NOMO-1 treated with dmso at 0.1 percent for 144 hours (cell line): ENCODE measurements around the gene PPP1R9B.

Source experiments
- DNase-seq: peaks from one replicate; lab custom pipeline; 2025; ENCODE audit not compliant: unreplicated experiment; lab: John Stamatoyannopoulos, UW

Gene PPP1R9B

DNA sequence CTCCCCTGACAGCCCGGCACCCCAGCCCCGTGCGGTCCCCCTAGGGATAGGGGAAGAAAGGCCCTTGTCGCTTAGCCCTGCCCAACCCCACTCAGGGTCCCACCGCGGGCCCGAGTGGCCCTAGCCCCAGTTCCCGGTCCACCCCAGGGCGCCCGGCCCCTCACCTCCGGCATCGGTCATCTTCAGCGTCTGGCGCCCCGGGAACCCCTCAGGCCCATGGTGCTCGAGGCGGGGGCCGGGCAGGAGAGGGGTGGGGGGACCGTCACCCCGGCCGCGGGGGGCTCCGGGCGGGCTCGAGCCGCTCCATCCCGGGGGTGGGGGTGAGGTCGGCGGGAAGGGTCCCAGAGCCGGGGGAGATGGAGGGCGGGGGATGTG is 21.1 kb downstream of the PPP1R9B start:
- DNase-seq, result no peak

DNA sequence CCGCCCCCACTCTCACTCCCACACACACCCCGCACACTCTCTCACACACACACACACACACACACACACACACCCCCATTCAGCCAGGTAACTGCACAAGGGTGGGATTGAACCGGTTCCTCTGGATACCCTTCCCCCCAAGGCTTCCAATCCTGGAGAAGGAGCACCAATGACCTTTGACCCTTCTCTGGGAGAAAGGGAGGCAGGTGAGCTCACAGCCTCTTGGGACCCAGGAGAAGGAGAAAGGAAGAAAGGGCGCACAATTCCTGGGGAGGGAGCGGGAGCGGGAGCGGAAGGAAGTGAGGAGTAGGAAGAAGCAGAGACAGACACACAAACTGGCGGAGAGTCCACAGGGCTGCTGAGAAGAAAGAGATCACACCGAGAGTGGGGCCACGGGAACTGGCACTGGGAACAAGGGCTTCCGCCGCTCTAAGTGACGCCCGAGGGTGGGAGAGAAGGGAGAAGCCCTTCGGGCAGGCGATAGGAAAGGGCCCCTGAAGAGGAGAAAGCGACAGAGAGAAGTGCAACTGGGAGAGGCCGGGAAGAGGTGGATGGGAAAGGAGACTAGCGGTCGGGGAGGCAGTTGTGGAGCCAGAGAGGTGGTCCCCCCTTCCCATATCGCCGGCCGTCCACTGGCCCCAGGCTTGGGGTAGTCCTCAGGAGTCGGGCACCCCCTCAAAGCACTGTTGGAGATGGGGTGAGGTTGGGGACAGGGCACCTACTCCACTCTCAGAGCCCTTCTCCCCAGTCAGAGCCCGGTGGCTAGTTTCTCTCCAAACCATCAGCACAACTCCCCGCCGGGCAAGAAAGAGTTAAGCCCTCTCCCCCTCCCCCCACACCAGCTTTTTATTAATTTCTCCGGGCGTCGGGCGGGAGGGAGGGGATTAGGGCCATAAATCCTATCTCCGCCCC is 21.8 kb downstream of the PPP1R9B start:
- DNase-seq, result no peak

DNA sequence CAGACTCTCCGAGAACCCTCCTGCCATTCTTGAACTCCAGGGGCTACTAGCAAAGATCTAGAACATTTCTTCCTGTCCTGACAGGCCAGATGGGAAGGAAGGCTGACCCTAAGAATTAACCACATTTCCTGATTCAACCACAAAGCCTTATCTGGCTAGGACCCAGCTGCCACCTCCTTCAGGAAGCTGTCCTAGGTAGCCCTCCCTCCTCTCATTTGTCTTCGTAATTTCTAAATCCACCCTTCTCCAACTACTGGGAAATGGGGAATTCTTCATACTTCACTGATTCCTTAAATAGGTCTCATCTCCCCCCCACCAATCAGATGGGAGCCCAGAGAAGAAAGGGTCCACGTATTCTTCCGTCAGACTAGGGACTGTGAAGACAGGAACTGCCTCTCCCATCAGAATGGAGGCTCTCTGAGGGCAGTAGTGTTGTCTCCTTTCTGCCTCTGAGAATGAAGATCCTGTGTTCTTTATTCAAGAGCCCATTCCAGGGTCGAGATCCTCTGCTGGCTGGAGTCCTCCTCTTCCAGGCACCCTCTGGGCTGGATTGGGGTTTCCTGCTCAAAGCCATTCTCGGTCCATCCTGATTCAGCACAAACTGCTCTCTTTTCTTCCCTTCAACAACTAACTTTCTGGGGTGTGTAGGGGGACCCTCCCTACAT is 22.6 kb downstream of the PPP1R9B start:
- peak; percentile 39 for DNase-seq

DNA sequence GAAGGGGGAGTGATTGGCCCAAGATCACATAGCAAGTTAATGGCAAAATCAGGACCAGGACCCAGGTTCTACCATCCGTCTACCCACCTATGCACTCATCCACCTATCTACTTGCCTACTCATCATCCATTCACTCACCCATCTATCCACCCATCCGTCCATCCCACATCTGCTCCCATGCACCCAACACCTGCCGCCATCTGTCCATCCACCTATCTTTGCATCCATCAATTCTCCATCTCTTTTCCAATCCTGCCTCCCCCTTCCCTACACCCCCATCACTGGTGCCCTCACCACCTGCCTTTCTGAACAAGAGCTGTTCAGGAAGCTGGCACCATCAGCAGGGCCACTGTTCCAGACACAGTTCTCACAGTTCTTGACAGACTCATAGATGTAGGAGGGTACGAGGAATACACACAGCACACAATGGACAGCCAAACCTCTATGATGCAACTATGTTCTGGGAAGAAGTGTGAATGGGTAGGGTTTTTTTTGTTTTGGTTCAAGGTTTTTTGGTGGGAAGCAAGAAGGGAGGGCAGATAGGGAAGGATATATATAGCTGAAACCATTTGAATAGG is 25.0 kb downstream of the PPP1R9B start:
- DNase-seq, result no peak

DNA sequence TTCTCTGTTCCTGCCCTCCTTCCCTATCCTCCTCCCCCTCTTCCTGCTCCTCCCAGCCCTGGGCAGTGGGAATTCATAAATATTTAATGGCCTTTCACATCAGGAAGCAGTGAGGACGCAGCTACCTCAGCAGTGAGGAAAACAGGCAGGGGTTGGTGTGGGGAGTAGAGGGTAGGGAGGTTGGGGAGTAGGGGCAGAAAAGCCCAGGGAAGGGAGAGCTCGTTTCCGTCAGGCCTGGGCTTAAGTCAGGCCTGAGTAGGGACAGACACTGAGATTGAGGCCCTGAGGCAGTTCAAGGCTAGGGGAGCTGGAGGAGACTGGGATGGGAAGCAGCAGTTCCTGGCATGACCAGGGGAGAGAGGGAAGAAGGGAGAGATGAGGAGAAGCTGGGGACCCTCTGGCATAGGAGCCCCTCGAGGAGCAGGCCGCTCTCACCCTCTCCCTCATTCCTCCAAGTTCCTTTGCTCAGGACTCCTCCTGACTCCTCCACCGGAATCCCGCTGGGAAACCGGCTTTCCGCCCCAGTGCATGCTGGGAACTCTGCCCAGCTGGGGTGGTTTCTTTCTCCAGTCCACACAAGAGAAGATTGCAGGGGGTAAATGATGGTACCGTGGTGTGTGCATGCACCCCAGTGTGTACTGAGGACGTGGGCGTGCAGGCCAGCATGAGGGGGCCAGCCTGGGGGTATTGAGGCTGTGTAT is 26.7 kb downstream of the PPP1R9B start:
- no peak for DNase-seq

DNA sequence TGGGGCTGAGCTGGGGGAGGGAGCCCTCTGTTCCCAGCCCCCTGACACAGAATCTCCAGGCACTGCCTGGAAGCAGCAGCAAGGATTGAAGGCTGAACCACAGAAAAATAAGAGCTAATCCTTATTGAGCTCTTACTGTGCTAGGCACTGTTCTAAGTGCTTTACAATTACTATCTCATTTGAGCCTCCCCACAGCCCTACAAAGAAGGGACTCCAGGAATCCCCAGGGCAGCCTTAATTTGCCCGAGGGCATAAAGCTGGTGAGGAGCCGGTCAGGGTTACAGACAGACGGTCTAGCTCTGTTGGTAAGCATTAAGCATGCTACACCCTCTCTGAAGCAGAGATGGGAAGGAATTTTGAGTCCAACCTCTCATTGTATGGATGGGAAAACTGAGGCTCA is 27.5 kb downstream of the PPP1R9B start:
- no peak for DNase-seq

DNA sequence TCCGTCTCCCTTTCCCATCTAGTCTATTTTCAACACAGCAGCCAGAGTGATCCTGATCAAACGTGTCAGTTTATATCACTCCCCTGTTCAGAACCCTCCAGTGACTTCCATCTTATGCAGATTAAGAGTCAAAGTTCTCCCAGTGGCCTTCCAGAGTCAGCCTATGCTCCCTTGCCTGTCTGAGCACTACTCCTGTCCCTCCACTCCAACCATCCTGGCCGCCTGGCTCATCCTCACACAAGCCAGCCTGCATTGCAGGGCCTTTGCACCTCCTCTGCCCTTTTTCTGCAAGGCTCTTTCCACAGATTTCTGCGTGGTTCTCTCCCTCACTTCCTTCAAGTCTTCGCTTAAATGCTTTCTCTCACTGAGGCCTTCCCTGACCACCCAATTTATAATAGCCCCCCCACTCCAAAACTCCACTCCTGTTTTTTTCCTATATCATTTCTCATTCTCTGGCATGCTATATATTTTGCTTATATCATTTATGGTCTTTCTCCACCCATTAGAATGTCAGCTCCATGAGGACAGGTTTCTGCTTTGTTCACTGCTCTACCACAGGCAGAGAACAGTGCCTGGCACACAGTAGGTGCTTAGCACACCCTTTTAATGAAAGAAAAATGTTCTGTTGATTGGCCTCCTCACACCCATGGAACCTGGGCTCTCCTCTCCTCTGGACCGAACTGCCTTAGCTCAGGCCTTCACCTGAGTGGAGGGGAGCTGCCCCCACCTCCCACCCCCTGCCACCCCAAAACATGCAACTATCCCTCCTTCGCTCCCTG is 29.8 kb downstream of the PPP1R9B start:
- DNase-seq, result no peak

DNA sequence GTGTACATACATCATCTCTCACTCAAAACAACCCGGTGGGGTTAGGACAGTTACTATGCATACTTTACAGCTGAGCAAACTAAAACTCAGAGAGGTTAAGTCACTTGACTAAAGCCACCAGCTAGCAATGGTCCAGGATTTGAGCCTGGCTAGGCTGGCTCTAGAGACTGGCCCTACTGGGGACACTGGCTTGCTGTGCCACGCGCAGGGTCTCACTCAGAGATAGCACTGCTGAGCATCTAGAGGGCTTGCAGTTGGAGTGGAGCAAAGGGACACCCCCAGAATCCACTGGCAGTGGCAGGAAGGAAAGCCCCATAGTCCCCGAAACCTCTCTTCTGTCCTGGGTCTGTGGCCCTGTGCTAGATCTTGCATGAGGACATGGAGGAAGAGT is 31.7 kb downstream of the PPP1R9B start:
- no peak for DNase-seq

DNA sequence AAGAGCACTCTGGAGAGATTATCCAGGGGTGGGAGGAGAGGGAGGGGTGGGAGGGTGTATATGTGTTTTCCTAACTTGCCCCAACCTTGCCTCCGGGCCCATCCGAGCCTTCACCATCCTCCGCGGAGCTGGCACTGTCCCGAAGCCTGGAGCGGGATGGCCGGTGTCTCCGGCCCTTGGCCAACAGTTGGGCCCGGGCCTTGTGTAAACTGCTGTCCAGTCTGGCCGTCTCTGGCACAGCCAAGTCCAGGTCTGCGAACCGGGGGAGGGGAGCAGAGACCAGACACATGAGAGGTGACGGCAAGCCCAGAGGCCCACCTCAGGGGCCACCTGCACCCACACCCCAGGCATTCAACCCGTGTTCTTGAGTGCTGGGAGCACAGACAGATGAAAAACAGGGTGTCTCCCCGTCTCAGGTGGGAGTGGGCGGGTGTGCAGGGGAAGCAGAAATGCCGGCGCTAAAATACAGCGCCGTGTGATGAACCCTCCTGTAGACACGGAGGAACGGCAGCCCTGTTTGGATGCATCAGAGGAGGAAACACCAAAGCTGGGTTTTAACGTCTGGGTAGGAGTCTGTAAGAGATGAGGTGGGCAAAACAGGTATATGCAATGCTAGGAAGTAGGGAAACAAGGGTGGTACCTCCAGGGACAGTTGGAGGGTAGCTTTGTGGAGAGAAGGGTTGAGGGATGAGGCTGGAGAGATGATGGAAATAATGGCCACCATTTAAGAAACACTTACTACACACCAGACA is 32.2 kb downstream of the PPP1R9B start:
- DNase-seq, result no peak

DNA sequence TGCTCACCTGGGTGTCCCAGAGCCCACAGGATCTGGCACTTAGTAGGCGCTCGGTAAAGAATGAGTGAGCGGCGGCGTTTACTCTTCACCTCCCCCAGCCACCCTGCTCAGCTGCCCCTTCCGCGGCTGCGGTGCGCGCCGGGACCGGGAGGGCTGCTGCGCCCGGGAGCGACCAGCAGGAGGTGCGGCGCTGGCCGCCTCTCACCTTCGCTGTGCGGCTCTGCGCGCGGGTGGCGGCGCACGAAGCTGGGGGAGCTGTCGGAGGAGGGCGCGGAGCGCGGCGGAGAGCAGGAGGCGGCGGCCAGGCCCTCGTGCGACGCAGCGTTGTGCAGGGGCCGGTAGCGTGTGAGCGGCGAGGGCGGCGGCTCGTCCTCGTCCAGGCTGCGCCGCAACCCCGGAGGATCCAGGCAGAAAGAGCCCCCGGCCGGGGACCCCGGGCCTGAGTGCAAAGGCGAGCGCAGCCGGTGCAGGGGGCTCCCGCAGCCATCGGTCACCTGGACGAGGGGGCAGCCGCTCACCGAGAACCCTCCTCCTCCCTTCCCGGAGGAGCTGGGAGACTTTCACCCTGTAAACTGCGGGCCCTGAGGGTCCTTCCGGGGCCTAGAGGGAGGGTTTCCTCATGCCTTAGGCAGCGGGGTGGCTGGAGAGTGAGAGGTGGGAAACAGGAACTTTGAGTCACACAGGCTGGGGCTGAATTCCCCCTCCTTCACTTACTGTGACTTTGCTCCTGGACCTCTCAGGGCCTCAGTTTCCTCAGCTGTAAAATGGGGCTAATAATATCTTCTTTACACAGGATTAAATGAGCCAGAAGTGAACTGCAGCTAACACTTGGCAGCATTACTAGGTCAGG is 33.0 kb downstream of the PPP1R9B start:
- peak; percentile 57 for DNase-seq

DNA sequence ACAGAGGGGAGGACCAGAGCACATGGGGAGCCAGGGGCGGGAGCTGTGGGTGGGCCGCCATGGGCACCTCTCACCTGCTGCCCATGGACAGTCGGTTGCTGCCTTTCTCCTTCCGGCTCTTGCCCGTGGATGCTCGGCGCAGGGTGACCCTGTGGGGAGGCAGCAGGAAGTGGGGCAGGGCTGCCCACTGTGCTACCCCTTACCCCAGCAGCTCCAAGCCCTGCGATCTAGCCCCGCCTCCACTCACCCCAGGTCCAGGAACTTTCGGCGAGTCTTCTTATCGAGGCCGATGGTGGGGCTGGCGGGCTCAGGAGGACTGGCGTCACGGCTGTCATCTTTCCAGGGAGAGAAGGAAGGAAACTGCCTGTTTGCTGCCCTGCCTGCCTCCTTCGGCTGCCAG is 34.7 kb downstream of the PPP1R9B start:
- DNase-seq, result no peak

DNA sequence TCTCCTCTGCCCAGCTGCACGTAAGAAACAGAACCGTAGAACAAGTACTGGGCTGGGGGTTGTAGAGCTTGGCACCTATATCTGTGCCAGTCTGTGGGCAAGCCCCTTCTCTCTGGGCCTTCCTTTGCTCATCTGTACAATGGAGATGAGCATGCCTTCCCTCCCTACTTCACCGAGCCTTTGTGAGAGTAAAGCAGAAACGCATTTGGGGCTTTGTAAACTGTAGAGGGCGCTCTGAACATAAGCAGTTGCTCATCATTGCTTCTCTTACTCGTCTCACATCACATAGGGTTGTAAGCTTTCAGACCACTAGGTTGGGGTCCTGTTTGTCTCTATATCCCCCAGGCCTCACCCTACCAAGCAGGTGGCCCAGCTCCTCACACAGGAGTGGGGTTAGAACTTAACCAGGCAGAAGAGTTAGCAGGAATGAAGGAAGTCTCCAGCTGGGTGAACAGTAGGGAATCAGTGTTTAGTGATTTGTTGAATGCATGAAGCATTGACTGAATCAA is 35.6 kb downstream of the PPP1R9B start:
- DNase-seq, result peak; percentile 54

DNA sequence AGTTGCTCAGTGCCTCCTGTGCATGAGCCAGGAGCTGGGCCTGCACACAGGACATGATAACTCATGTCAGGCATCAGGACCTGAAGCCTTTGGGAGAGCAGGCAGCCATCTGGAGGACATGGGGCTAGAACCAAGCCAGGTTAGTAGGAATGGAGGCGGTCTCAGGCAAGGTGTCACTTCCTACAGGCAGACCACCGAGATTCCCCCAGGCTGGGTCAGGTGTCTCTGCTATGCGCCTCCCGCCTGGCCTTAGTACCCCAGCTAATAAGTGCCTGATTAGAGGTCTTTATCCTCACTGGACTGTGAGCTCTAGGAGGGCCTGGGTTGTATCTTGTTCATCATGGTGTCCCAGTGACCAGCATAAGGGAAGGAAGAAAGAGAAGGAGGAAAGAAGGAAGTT is 36.1 kb downstream of the PPP1R9B start:
- no peak for DNase-seq

DNA sequence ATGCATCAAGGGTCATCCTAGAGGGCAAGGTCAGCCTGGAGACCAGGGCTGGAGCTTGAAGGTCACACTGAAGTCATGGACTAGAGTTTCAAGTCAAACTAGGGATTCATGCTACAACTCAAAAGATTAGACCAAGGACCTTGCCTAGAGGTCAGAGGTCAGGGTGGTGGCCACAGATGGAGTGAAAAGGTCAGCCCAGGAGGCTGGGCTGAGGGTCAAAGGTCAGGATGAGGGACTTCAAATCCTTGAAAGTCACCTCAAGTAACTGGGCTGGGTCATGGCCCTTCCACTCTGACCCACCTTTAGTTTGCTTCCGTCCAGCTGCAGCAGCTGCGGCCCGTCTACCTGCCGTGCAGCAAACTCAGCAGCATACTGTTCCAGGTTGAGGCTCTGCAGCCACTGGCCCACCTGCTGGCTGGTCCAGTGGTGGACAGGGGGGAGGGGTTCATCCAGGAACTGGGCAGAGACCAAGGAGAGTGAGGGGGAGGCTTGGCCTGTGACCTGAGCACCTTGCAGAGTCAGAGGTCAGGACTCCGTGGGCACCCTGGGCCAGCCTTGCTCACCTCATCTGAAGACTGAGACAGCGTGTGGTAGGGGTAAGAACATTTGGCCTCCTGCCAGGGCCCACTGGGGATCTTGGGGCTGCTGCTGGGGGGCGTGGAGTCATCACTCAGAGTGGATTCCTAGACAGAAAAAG is 36.7 kb downstream of the PPP1R9B start:
- DNase-seq, result no peak

DNA sequence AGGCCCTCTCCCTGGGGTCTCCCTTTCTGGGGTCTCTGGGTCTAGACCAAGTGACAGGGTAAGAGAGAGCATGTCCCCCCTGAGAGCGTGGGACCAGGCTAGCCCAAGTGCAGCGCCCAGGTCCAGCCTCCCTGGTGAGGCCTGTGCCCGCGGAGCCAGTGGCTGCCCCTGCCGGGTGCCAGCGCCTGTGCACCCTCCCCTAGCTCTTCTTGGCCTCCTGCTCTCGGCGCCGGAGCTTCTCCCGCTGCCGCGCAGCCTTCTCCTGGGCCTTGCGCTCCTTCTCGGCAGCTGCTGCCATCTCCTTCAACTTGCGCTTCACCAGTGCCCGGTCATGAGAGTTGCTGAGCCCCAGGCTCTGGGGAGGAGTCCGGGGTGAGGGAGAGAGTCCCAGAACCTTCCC is 37.8 kb downstream of the PPP1R9B start:
- no peak for DNase-seq

DNA sequence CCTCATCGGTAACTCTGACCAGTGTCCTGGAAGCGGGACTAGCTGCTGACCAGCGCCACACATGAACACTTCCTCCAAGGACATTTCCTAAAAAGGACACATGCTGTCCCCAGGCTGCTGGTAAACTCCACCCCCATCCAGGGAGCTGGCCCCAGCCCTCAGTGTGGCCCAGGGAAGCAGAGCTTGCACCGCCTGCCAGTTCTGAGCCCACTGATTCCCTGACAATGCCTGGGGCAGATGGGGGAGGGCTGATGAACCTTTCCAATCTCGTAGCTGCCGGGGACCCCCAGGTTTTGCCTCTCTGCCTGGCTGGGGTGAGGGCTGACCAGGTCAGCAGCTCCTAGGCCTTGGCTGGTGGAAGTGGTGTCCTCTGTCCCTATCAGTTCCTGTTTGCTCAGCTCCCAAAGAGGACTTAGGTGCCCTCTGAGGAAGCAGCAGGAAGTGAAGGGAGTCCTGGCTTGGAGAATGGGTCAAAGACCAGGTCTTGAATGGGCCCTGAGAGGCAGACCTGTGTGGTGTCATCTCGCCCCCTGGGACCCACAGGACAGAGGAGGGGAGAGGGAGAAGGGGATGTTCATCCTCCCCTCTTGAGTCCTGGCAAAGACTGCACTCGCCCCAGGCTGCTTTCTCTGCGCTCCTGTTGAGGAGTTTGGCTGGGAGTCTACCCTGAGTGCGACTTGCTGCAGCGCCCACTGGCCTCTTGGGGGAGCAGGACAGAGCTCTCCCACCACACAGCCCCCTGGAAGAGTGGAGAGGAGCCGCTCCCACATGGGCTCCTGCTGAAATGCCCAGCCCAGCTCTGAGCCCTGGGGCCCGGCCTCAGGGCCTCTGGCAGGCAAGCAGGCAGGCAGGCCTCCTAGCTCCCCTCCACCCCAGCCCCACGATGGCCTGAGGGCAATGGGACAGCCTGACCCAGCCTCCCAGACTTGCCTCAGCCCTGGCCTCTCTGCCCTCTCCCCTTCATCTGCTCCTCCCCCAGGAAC is 38.5 kb downstream of the PPP1R9B start:
- no peak for DNase-seq
